ENCODE results near the gene ZNF718. TPM values are rescaled to one million over a fixed set of nuclear protein-coding genes. Genes with fewer than 3 reads are reported as not detected.

ZNF718 gene
- total and polyA plus RNA-seq, 5 donors from 2014 or later: 2.3 to 5.5 (median 4.9) TPM

DNA sequence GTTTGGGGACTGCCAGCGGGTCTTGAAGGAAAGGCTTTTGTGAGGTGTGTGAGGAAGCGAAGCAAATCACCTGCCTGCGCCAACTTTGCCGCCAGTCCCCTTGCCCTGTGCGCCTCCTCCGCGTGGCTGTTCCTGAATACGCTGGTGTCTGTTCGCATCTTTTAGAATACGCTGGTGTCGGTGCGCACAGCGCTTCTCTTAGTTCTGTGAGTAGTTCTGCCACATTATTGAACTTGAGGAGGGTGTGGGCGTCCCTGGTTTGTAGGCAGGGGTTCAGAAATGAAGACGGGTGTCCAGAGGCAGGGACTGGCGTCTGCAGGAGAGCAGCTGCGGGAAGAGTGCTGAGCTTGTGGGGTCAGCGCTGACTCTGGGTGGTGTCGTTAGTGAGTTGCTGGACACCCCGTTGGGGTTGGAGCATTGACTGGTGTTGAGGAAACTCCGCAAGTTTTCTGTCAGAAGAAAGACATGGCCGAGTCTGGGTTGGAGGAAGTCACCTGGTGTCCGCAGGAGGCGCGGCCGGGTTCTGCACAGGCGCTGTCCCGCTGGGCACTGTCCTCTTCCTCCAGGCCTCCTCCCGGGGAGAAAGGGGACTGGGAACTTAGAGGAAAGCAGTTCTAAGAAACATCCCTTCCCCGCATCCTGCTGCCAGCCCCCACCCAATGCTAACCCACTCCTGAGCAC lies 930 bp downstream of the ZNF718 start:
- Histone ChIP-seq H3K4me1 (ENCODE audit: control insufficient read depth, insufficient read depth, low read length, poor library complexity, severe bottlenecking) (peaks cover 20% of the 10 kb centered on the region), H3K4me3 (ENCODE audit: low read depth, low read length) (peak overlapping the region; percentile 87), H3K27ac (ENCODE audit: insufficient read depth, low read length, poor library complexity, severe bottlenecking) (peak overlapping the region; percentile 88), H3K27me3 (ENCODE audit: control insufficient read depth, insufficient read depth, low read length) (no peaks in the 10 kb centered on the region), H3K36me3 (ENCODE audit: control insufficient read depth, insufficient read depth, low read length) (peaks cover 27% of the 10 kb centered on the region), H3K9me3 (ENCODE audit: control insufficient read depth in 2 of 2, low read length in 2 of 2) (peaks cover 27 to 62% of the 10 kb centered on the region in 2 experiments)
- H3K9me3 Mint-ChIP-seq: peaks cover 0 to 72% (median 10%) of the 10 kb centered on the region in 7 donors
- peaks cover 5% of the 10 kb centered on the region for H3K27me3 Mint-ChIP-seq
- peaks cover 49% of the 10 kb centered on the region for H3K36me3 Mint-ChIP-seq
- DNase-seq (peak in 1 of 3 donors; percentile 14), ATAC-seq (ENCODE audit: low read depth in 2 of 2) (no peak)
- H3K4me3 Mint-ChIP-seq: peak overlapping the region; percentile 97 to 100 (median 98)
- peak overlapping the region; percentile 63 to 97 (median 97) for H3K27ac Mint-ChIP-seq
- H3K4me1 Mint-ChIP-seq: peaks cover 11 to 47% (median 24%) of the 10 kb centered on the region in 4 donors

DNA sequence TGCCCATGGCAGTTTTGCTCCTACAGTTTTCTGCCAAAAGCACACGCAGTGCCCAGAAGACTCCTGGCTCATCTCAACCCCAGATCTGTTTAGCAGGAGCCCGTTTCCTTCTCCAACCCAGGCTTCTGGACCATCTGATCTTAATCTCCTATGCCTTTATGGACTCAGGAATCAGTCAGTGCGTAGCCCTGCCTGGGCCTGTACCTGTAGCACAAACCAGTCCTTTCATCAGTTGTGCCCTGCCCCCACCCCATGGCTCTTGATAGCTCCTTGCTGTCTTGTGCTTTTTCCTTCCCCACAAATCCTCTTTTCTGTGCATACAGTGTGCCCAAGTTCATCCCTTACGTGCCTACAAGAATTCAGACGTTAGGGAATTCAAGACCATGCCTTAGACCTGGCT lies 1.5 kb downstream of the ZNF718 start:
- Histone ChIP-seq H3K27ac (ENCODE audit: insufficient read depth, low read length, poor library complexity, severe bottlenecking) (peak overlapping the region; percentile 88), H3K27me3 (ENCODE audit: control insufficient read depth, insufficient read depth, low read length) (no peaks in the 10 kb centered on the region), H3K36me3 (ENCODE audit: control insufficient read depth, insufficient read depth, low read length) (peaks cover 30% of the 10 kb centered on the region), H3K4me3 (ENCODE audit: low read depth, low read length) (peak overlapping the region; percentile 87), H3K9me3 (ENCODE audit: control insufficient read depth in 2 of 2, low read length in 2 of 2) (peaks cover 25 to 59% of the 10 kb centered on the region in 2 experiments), H3K4me1 (ENCODE audit: control insufficient read depth, insufficient read depth, low read length, poor library complexity, severe bottlenecking) (peaks cover 18% of the 10 kb centered on the region)
- no peak for ATAC-seq (ENCODE audit: low read depth in 2 of 2)
- no peak for DNase-seq
- H3K4me3 Mint-ChIP-seq: peak overlapping the region; percentile 97 to 100 (median 98)
- H3K27me3 Mint-ChIP-seq: peaks cover 5% of the 10 kb centered on the region
- peak overlapping the region; percentile 31 to 63 (median 60) for H3K27ac Mint-ChIP-seq
- peaks cover 51% of the 10 kb centered on the region for H3K36me3 Mint-ChIP-seq
- H3K9me3 Mint-ChIP-seq: peaks cover 0 to 70% (median 10%) of the 10 kb centered on the region in 7 donors
- peaks cover 11 to 42% (median 24%) of the 10 kb centered on the region in 4 donors for H3K4me1 Mint-ChIP-seq

DNA sequence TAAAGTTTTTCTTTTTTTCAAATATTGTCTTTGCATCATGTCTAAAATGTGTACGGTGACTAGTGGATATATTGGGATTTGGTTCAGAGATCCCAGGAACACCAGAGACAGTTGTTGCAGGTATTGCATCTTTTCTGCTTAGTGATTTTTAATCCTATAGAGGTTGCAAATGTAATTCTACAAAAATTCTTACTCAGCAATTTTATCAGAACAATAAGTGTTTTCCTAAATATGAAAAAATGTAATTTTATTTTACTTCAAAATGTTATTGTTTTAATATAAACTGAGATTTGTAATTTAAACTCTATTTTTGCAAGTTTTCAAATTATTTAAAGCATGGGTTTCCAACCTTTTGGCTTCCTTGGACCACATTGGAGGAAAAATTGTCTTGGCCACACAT lies 8.2 kb downstream of the ZNF718 start:
- Mint-ChIP-seq H3K4me1 (peaks cover 0 to 5% (median 3%) of the 10 kb centered on the region in 4 donors), H3K27ac (no peak overlapping the region), H3K9me3 (peaks cover 0 to 69% (median 19%) of the 10 kb centered on the region in 7 donors), H3K36me3 (peaks cover 68% of the 10 kb centered on the region), H3K4me3 (no peak overlapping the region), H3K27me3 (no peaks in the 10 kb centered on the region)
- ATAC-seq (ENCODE audit: low read depth in 2 of 2) (no peak), DNase-seq (no peak)
- H3K4me3 ChIP-seq (ENCODE audit: low read depth, low read length): no peak overlapping the region
- peaks cover 55 to 75% of the 10 kb centered on the region in 2 experiments for H3K9me3 ChIP-seq (ENCODE audit: control insufficient read depth in 2 of 2, low read length in 2 of 2)
- peaks cover 74% of the 10 kb centered on the region for H3K36me3 ChIP-seq (ENCODE audit: control insufficient read depth, insufficient read depth, low read length)
- H3K27ac ChIP-seq (ENCODE audit: insufficient read depth, low read length, poor library complexity, severe bottlenecking): no peak overlapping the region
- H3K4me1 ChIP-seq (ENCODE audit: control insufficient read depth, insufficient read depth, low read length, poor library complexity, severe bottlenecking): no peaks in the 10 kb centered on the region
- no peaks in the 10 kb centered on the region for H3K27me3 ChIP-seq (ENCODE audit: control insufficient read depth, insufficient read depth, low read length)

DNA sequence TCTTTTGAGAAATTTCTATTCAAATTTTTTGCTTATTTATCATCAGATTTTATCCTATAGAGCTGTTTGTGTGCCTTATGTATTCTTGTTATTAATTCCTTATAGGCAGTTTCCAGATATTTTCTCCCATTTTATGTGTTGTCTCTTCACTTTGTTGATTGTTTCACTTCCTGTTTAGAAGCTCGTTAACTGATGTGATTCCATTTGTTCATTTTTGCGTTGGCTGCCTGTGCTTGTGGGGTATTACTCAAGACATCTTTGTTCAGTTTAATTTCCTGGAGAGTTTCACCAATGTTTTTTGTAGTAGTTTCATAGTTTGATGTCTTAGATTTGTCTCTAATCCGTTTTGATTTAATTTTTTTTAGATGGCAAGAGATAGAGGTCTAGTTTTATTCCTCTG lies 14.6 kb downstream of the ZNF718 start:
- H3K27me3 Mint-ChIP-seq: no peaks in the 10 kb centered on the region

DNA sequence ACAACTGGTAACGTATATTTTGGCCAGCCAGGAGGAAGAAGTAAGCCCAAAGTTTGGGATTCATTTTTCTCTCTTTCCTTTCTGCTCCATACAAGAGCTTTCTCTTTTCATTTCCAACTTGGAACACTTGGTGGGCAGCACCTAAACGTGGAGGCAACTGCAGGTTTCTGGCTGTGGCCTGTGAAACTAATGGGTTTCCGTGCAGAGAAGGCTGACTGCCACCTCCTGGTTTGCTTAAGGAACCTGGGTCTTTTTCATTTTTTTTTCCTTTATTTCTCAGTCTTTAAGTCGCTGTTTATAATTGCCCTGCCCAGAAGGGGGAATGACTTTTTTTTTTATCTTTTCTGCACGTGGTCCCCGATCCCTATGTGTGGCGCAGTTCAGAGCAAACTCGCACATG lies 15.4 kb downstream of the ZNF718 start:
- Histone ChIP-seq H3K9me3 (ENCODE audit: control insufficient read depth in 2 of 2, low read length in 2 of 2) (peaks cover 88 to 99% of the 10 kb centered on the region in 2 experiments), H3K27me3 (ENCODE audit: control insufficient read depth, insufficient read depth, low read length) (no peaks in the 10 kb centered on the region), H3K4me3 (ENCODE audit: low read depth, low read length) (no peak overlapping the region), H3K4me1 (ENCODE audit: control insufficient read depth, insufficient read depth, low read length, poor library complexity, severe bottlenecking) (no peaks in the 10 kb centered on the region), H3K27ac (ENCODE audit: insufficient read depth, low read length, poor library complexity, severe bottlenecking) (no peak overlapping the region), H3K36me3 (ENCODE audit: control insufficient read depth, insufficient read depth, low read length) (peaks cover 73% of the 10 kb centered on the region)
- Mint-ChIP-seq H3K4me3 (no peak overlapping the region), H3K27me3 (no peaks in the 10 kb centered on the region), H3K4me1 (peaks cover 0 to 9% (median 3%) of the 10 kb centered on the region in 4 donors), H3K27ac (no peak overlapping the region), H3K9me3 (peaks cover 0 to 82% (median 54%) of the 10 kb centered on the region in 7 donors), H3K36me3 (peaks cover 81% of the 10 kb centered on the region)
- ATAC-seq (ENCODE audit: low read depth in 2 of 2): no peak
- DNase-seq: no peak

More for the DNA sequence above, 14.6 kb downstream of the ZNF718 start:
- no peak for ATAC-seq (ENCODE audit: low read depth in 2 of 2)
- peak overlapping the region in 1 of 3 donors; percentile 22 for H3K27ac Mint-ChIP-seq
- no peak overlapping the region for H3K4me3 Mint-ChIP-seq
- H3K36me3 ChIP-seq (ENCODE audit: control insufficient read depth, insufficient read depth, low read length): peaks cover 81% of the 10 kb centered on the region
- H3K4me1 ChIP-seq (ENCODE audit: control insufficient read depth, insufficient read depth, low read length, poor library complexity, severe bottlenecking): no peaks in the 10 kb centered on the region
- H3K27me3 ChIP-seq (ENCODE audit: control insufficient read depth, insufficient read depth, low read length): no peaks in the 10 kb centered on the region
- H3K4me1 Mint-ChIP-seq: peaks cover 0 to 9% (median 3%) of the 10 kb centered on the region in 4 donors
- no peak overlapping the region for H3K27ac ChIP-seq (ENCODE audit: insufficient read depth, low read length, poor library complexity, severe bottlenecking)
- peak overlapping the region; percentile 13 for H3K4me3 ChIP-seq (ENCODE audit: low read depth, low read length)
- DNase-seq: no peak
- peaks cover 0 to 80% (median 52%) of the 10 kb centered on the region in 7 donors for H3K9me3 Mint-ChIP-seq
- peaks cover 74% of the 10 kb centered on the region for H3K36me3 Mint-ChIP-seq
- peaks cover 86 to 99% of the 10 kb centered on the region in 2 experiments for H3K9me3 ChIP-seq (ENCODE audit: control insufficient read depth in 2 of 2, low read length in 2 of 2)

DNA sequence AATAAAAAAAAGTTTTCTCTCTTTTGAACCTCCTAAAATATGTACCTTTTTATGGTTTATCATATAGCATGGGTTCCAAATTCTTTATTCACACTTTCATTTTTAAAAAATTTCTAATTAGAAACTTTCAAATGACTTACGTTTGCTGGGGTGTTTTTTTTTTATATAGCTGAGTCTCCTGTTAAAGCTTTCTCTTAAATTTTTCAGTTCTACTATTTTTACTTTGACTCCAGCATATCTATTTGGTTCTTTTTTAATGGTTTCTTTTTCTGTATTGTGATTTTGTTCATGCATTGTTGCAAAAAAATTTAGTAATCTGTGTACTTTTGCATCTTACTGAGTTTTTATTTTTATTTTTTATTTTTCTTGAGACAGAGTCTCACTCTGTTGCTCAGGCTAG lies 22.3 kb downstream of the ZNF718 start:
- no peak overlapping the region for H3K27ac ChIP-seq (ENCODE audit: insufficient read depth, low read length, poor library complexity, severe bottlenecking)
- H3K36me3 ChIP-seq (ENCODE audit: control insufficient read depth, insufficient read depth, low read length): peaks cover 25% of the 10 kb centered on the region
- no peaks in the 10 kb centered on the region for H3K27me3 Mint-ChIP-seq
- ATAC-seq (ENCODE audit: low read depth in 2 of 2) (no peak), DNase-seq (no peak)
- no peaks in the 10 kb centered on the region for H3K27me3 ChIP-seq (ENCODE audit: control insufficient read depth, insufficient read depth, low read length)
- H3K4me3 Mint-ChIP-seq: no peak overlapping the region
- H3K9me3 Mint-ChIP-seq: peaks cover 0 to 67% (median 47%) of the 10 kb centered on the region in 7 donors
- H3K36me3 Mint-ChIP-seq: peaks cover 45% of the 10 kb centered on the region
- H3K27ac Mint-ChIP-seq: no peak overlapping the region
- peaks cover 85 to 95% of the 10 kb centered on the region in 2 experiments for H3K9me3 ChIP-seq (ENCODE audit: control insufficient read depth in 2 of 2, low read length in 2 of 2)
- no peak overlapping the region for H3K4me3 ChIP-seq (ENCODE audit: low read depth, low read length)
- no peaks in the 10 kb centered on the region for H3K4me1 Mint-ChIP-seq
- no peaks in the 10 kb centered on the region for H3K4me1 ChIP-seq (ENCODE audit: control insufficient read depth, insufficient read depth, low read length, poor library complexity, severe bottlenecking)

DNA sequence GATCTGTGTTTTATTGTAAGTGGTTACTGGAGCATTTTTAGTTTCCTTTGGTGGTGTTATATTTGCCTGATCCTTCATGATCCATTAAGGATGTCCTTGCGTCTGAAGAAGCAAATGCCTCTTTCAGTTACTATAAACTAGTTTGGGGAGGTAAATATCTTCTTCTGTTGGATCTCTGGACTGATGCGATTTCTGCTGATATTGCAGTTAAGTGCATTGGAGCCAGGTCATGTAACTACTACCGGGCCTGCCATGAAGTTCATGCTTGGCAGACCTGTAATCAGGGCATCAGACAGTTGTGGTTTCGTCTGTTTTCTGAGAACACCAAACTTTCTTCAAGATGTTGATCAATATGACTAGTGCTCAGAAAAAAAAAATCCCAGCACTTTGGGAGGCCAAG lies 22.9 kb downstream of the ZNF718 start:
- H3K4me3 Mint-ChIP-seq: no peak overlapping the region
- no peak overlapping the region for H3K27ac Mint-ChIP-seq
- ATAC-seq (ENCODE audit: low read depth in 2 of 2) (no peak), DNase-seq (no peak)
- Histone ChIP-seq H3K27ac (ENCODE audit: insufficient read depth, low read length, poor library complexity, severe bottlenecking) (no peak overlapping the region), H3K9me3 (ENCODE audit: control insufficient read depth in 2 of 2, low read length in 2 of 2) (peaks cover 79 to 90% of the 10 kb centered on the region in 2 experiments), H3K27me3 (ENCODE audit: control insufficient read depth, insufficient read depth, low read length) (no peaks in the 10 kb centered on the region), H3K4me3 (ENCODE audit: low read depth, low read length) (no peak overlapping the region), H3K4me1 (ENCODE audit: control insufficient read depth, insufficient read depth, low read length, poor library complexity, severe bottlenecking) (no peaks in the 10 kb centered on the region), H3K36me3 (ENCODE audit: control insufficient read depth, insufficient read depth, low read length) (peaks cover 19% of the 10 kb centered on the region)
- no peaks in the 10 kb centered on the region for H3K4me1 Mint-ChIP-seq
- no peaks in the 10 kb centered on the region for H3K27me3 Mint-ChIP-seq
- peaks cover 0 to 65% (median 47%) of the 10 kb centered on the region in 7 donors for H3K9me3 Mint-ChIP-seq
- H3K36me3 Mint-ChIP-seq: peaks cover 43% of the 10 kb centered on the region
